ENCODE data around the gene LRP5.
A peak's percentile ranks its signal among the peaks of the same experiment; 100 is the strongest.

LRP5 gene

GRCh38 chr11:68418648-68419047 lies 106.3 kb downstream of the LRP5 start:
- H3K4me1 ChIP-seq, result peaks cover 22% of the 10 kb centered on the region
- no peak overlapping the region for H3K27ac ChIP-seq
- H3K9ac ChIP-seq, result no peak overlapping the region
- H3K27me3 ChIP-seq, result no peaks in the 10 kb centered on the region
- peaks cover 78% of the 10 kb centered on the region for H4K20me1 ChIP-seq
- H3K4me2 ChIP-seq, result no peak overlapping the region
- H3K36me3 ChIP-seq, result peaks cover 95% of the 10 kb centered on the region
- no peak overlapping the region for H3K4me3 ChIP-seq
- no peaks in the 10 kb centered on the region for H3K9me3 ChIP-seq
- TF ChIP-seq Cebpa-rat (IDR thresholded peaks at IDR 0.05), result no peak

- Histone ChIP-seq H4K20me1 (peaks cover 78% of the 10 kb centered on the region), H3K9ac (no peak overlapping the region), H3K4me2 (no peak overlapping the region), H3K4me1 (peaks cover 6% of the 10 kb centered on the region), H3K4me3 (no peak overlapping the region), H3K27ac (no peak overlapping the region), H3K27me3 (no peaks in the 10 kb centered on the region), H3K9me3 (peaks cover 4% of the 10 kb centered on the region; the same call in 1 of the 2 replicates), H3K36me3 (peaks cover 95% of the 10 kb centered on the region)
- no peak for TF ChIP-seq Cebpa-rat (IDR thresholded peaks at IDR 0.05)
Measured at GRCh38 chr11:68420171-68420570, 107.8 kb downstream of the LRP5 start.

DNA sequence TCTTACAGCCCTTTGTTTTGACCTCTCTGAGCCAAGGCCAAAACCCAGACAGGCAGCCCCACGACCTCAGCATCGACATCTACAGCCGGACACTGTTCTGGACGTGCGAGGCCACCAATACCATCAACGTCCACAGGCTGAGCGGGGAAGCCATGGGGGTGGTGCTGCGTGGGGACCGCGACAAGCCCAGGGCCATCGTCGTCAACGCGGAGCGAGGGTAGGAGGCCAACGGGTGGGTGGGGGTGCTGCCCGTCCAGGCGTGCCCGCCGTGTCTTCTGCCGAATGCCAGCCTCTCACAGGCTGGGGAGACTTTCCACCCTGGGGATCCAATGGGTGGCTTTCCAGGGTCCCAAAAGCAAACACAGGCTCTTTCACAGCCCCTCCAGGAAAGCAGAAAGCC lies 111.1 kb downstream of the LRP5 start:
- peaks cover 98% of the 10 kb centered on the region for H3K36me3 ChIP-seq
- peaks cover 36% of the 10 kb centered on the region for H3K9me3 ChIP-seq

GRCh38 chr11:68424101-68424632 lies 111.8 kb downstream of the LRP5 start:
- Histone ChIP-seq H3K27me3 (no peaks in the 10 kb centered on the region; the same call in 1 of the 2 replicates), H3K9me3 (peaks cover 43% of the 10 kb centered on the region), H3K9ac (no peak overlapping the region), H3K27ac (no peak overlapping the region), H3K4me1 (0 out of 2 replicates have a peak, but pooled peaks cover 6% of the 10 kb centered on the region), H3K4me3 (no peak overlapping the region), H4K20me1 (peaks cover 62% of the 10 kb centered on the region), H3K36me3 (peaks cover 98% of the 10 kb centered on the region), H3K4me2 (no peak overlapping the region)
- no peak for TF ChIP-seq Cebpa-rat (IDR thresholded peaks at IDR 0.05)

More for the DNA sequence above, 111.1 kb downstream of the LRP5 start:
- Histone ChIP-seq H3K4me1 (0 out of 2 replicates have a peak, but pooled peaks cover 6% of the 10 kb centered on the region), H3K9ac (no peak overlapping the region), H3K27ac (no peak overlapping the region), H4K20me1 (peaks cover 69% of the 10 kb centered on the region), H3K4me2 (no peak overlapping the region), H3K27me3 (no peaks in the 10 kb centered on the region), H3K4me3 (no peak overlapping the region)
- no peak for TF ChIP-seq Cebpa-rat (IDR thresholded peaks at IDR 0.05)

GRCh38 chr11:68424981-68425865 lies 112.8 kb downstream of the LRP5 start:
- Histone ChIP-seq H3K4me2 (no peak overlapping the region), H3K27me3 (no peaks in the 10 kb centered on the region; the same call in 1 of the 2 replicates), H3K27ac (no peak overlapping the region), H3K9me3 (peaks cover 52% of the 10 kb centered on the region), H3K4me1 (peaks cover 9% of the 10 kb centered on the region), H3K9ac (no peak overlapping the region), H4K20me1 (peaks cover 55% of the 10 kb centered on the region), H3K4me3 (no peak overlapping the region), H3K36me3 (peaks cover 98% of the 10 kb centered on the region)
- no peak for TF ChIP-seq Cebpa-rat (IDR thresholded peaks at IDR 0.05)

DNA sequence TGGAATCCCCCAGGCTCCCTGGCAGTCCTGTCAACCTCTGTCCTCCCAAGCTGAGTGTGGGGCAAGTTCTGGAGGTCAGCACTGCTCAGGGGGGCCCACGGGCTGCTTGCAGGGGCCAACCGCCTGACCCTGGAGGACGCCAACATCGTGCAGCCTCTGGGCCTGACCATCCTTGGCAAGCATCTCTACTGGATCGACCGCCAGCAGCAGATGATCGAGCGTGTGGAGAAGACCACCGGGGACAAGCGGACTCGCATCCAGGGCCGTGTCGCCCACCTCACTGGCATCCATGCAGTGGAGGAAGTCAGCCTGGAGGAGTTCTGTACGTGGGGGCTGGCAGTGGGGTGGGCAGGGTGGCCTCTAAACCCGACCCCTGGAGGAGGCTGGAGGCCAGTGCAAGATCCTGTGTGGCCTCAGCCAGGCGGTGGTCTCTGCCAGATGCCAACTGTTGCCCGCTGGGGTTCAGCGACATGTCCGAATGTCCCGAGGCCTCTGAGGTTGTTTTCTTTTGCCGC lies 113.5 kb downstream of the LRP5 start:
- Histone ChIP-seq H3K9ac (no peak overlapping the region), H4K20me1 (peaks cover 55% of the 10 kb centered on the region), H3K4me3 (no peak overlapping the region), H3K4me1 (peaks cover 15% of the 10 kb centered on the region), H3K36me3 (peaks cover 98% of the 10 kb centered on the region), H3K9me3 (peaks cover 52% of the 10 kb centered on the region), H3K4me2 (no peak overlapping the region), H3K27me3 (no peaks in the 10 kb centered on the region; the same call in 1 of the 2 replicates), H3K27ac (no peak overlapping the region)
- TF ChIP-seq Cebpa-rat (IDR thresholded peaks at IDR 0.05), result no peak

GRCh38 chr11:68429661-68430060 lies 117.3 kb downstream of the LRP5 start:
- no peak overlapping the region for H3K9ac ChIP-seq
- TF ChIP-seq Cebpa-rat (IDR thresholded peaks at IDR 0.05), result no peak
- peaks cover 100% of the 10 kb centered on the region for H3K36me3 ChIP-seq
- H3K9me3 ChIP-seq, result peaks cover 52% of the 10 kb centered on the region
- peaks cover 44% of the 10 kb centered on the region for H3K4me1 ChIP-seq
- H4K20me1 ChIP-seq, result peaks cover 59% of the 10 kb centered on the region
- H3K4me3 ChIP-seq, result peak overlapping the region; percentile 40
- no peaks in the 10 kb centered on the region; the same call in 1 of the 2 replicates for H3K27me3 ChIP-seq
- H3K4me2 ChIP-seq, result no peak overlapping the region
- no peak overlapping the region for H3K27ac ChIP-seq

DNA sequence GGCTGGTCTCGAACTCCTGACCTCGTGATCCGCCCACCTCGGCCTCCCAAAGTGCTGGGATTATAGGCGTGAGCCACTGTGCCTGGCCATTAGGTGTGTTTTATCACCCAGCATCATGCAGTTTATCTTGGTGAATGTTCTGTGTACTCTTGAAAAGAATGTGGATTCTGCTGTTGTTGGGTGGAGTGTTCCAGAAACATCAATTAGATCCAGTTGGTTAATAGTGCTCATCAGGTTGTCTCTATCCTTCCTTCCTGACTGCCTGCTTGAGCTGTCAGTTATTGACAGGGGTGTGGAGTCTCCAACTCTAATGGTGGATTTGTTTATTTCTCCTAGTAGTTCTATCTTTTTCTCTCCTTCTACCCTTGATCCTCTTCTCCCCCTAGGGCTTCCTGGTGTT lies 118.0 kb downstream of the LRP5 start:
- Histone ChIP-seq H3K4me1 (peaks cover 51% of the 10 kb centered on the region), H3K27me3 (no peaks in the 10 kb centered on the region; the same call in 1 of the 2 replicates), H4K20me1 (peaks cover 59% of the 10 kb centered on the region), H3K9ac (no peak overlapping the region), H3K4me3 (no peak overlapping the region), H3K4me2 (peak overlapping the region; percentile 91), H3K27ac (peak overlapping the region; percentile 22; the same call in 1 of the 2 replicates), H3K36me3 (peaks cover 100% of the 10 kb centered on the region), H3K9me3 (peaks cover 46% of the 10 kb centered on the region)
- TF ChIP-seq Cebpa-rat (IDR thresholded peaks at IDR 0.05), result no peak

DNA sequence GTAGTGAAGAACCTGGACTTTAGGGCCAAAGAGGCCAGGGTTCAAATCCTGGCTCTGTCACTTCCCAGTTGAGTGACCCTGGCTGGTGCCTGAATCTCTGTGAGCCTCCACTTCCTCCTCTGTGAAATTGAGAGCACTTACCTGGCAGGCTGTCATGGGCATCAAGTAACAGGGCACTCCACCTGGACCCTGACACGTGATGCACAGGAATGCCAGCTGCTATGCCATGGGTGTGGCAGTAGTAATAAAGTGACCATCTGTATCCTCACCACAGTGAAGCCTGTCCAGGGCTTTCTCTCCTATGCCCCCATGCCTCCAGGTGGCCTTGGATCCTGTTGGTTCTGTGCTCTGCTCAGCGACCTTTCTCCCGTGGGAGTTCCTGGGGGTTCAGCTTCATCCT lies 118.4 kb downstream of the LRP5 start:
- no peak overlapping the region for H3K9ac ChIP-seq
- peaks cover 55% of the 10 kb centered on the region for H3K4me1 ChIP-seq
- no peak overlapping the region for H3K4me3 ChIP-seq
- no peaks in the 10 kb centered on the region; the same call in 1 of the 2 replicates for H3K27me3 ChIP-seq
- H3K4me2 ChIP-seq, result peak overlapping the region; percentile 91
- peaks cover 59% of the 10 kb centered on the region for H4K20me1 ChIP-seq
- peaks cover 100% of the 10 kb centered on the region for H3K36me3 ChIP-seq
- H3K9me3 ChIP-seq, result peaks cover 43% of the 10 kb centered on the region
- peak overlapping the region; percentile 22; the same call in 1 of the 2 replicates for H3K27ac ChIP-seq
- no peak for TF ChIP-seq Cebpa-rat (IDR thresholded peaks at IDR 0.05)
